Pons (tissue), 1 donor: ENCODE measurements around the gene WDPCP.
"Not testable (repeated sequence)": the region's sequence is repeated elsewhere in the genome, so short reads cannot be mapped to it uniquely, and the experiment has no call there.

ENCODE experiments used
- DNase-seq: peaks from one replicate; pipeline ENCODE4 v3.0.0-alpha.2; 2016; ENCODE audit warnings: low spot score

WDPCP gene

DNA sequence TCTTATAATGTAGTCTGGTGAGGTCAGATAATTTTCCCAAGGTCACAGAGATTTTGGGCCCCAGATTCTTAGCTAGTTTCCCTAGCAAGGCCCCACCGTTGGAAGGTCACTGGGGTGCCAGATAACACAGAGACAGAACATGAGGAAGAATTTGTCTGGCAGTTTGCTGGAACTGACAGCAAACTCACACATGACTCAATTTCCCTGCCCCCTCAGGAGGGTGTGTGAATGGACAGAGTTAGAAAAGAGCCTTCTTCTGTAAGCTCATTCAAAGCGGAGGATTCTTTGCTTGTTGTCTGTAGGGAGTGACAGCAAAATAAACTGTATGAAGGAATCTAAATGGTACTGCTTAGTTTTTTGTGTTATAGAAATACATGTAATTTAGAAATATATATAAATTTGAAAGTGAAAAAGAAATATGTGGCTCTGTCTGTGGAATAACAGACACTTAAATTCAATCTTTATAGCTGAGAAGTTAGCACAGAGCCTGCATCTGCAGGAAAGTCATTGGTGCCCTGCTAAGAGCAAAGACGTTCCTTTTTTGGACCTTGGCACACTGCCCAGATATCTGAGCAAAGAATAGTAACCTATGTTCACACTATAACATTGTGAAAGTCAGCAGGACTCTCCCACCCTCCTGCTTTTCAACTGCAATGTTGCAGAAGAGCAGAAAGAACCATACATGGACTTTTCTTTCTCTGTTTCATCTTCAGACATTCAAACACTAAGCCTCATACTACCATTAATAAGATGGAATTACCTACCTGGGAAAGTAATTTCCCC, 2.5 kb upstream of the WDPCP start:
- DNase-seq: no peak

DNA sequence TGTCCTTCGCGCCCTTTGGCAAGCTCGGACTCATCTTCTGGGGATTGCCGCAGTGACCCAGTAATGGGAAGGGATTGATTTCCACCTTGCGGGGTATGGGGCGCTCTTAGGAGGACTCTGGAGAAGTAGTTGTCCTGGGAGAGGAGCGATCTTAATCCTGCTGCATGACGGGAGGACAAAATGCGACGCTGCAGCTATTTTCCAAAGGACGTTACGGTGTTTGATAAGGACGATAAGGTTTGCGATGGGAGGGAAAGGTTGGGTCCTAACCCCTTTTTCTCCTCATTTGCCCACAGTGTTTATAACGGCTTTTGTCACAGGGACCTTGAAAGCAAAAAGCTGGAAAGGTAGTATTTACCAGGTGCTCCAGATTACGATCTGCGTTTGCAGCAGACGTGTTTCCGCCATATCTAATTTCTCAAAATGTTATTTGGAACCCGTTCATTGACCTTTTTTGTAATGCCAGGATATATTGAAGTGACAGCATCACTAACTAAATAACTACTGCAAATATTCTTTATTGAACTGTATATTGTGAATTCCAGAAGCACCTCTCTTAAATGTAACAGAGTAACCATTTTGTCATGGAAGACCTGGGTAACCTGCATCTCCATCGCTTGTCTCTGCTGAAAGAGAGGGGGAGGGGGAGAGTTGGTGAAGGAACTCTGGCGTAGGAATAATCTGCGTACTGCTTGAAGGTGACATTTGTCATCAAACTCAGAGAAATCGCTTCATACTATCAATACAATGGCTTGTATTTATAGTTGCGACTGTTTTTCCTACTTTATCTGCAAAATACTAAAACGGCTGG, 1.1 kb upstream of the WDPCP start:
- DNase-seq: no peak

GRCh38 chr2:63587814-63588384, 378 bp downstream of the WDPCP start:
- no peak for DNase-seq

GRCh38 chr2:63582873-63583272, 5.4 kb downstream of the WDPCP start:
- DNase-seq: no peak

DNA sequence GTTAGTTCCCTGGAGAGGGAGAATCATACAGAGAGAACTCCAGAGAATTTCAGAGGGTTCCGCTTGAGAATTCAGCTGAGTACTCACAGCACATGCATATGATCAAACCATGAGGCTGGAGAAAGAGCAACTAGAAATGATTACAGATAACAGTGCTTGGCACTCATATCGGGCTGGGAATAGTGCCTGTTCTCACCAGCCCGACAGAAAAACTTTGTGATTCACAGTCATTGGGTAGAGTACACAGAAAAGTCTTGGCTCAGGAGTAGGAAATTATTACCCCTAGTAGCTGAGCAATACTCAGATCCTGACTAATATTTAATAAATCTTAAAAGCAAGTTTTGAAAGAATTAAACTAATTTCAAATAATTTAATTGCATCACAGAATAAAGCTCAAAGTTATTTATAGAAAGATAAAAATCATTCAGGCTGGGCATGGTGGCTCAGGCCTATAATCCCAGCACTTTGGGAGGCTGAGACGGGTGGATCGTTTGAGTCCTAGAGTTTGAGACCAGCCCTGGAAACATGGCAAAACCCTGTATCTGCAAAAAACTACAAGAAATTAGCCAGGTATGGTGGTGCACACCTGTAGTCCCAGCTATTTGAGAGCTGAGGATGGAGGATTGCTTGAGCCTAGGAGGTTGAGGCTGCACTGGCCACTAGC, 6.8 kb downstream of the WDPCP start:
- DNase-seq: peak; percentile 65

DNA sequence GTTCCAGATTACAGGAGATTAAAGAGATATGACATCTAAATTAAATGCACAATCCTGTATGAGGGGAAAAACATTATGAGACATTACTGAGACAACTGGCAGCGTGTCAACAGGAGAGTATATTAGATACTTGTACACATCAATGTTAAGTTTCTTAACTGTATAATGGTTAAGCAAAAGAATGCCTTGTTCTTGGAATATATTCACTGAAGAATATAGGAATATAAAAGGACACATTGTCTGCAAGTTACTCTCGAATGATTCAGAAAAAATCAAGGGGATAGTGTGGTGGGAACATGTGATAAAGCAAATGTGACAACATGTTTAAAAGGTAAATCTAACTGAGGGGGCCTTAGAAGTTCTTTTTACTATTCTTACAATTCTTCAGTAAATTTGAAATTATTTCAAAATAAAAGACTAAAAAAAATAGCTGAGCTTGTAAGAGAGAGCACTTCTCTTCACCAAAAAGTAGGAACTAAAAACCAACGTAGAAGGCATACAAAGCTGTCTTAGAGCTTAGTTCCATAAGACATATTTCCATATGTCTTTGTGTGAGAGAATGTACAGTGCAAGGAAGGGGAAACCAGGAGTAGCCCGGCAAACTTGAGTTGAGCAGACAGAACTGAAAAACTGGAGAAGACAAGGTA, 7.5 kb downstream of the WDPCP start:
- no peak for DNase-seq

DNA sequence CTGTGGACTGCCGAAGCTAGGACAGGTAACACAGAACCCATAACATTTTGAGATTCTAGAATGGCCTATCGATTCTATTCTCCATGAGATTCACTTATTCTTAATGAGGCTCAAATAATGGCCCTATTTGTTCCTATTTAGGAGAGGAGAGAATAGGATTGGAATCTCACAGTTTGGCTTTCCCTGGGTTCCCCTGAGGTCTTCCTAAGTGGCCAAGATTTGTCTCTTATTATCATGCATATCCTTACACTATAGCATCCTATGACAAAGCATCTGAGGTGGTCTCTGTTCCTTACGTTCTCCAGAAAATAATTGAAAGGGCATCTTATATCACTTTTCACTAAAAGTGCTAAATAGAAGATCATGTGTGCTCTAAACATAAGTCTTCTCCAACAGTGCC, 9.5 kb downstream of the WDPCP start:
- DNase-seq: no peak

GRCh38 chr2:63576546-63576945, 11.7 kb downstream of the WDPCP start:
- no peak for DNase-seq

DNA sequence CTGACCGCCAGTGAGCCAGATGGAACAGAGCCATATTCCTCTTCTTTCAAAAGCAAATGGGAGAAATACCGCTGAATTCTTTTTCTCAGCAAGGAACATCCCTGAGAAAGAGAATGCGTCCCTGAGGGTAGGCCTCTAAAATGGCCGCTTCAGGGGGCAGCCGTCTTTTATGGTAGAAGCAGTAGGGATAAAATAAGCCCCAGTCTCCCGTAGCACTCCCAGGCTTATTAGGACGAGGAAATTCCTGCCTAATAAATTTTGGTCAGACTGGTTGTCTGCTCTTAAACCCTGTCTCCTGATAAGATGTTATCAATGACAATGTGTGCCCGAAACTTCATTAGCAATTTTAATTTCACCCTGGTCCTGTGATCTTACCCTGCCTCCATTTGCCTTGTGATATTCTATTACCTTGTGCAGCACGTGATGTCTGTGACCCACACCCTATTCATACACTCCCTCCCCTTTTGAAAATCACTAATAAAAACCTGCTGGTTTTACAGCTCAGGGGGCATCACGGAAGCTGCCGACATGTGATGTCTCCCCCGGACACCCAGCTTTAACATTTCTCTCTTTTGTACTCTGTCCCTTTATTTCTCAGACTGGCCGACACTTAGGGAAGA, 14.4 kb downstream of the WDPCP start:
- DNase-seq: not testable (repeated sequence)

GRCh38 chr2:63573026-63573425, 15.3 kb downstream of the WDPCP start:
- not testable (repeated sequence) for DNase-seq

GRCh38 chr2:63572001-63572400, 16.3 kb downstream of the WDPCP start:
- DNase-seq: no peak

DNA sequence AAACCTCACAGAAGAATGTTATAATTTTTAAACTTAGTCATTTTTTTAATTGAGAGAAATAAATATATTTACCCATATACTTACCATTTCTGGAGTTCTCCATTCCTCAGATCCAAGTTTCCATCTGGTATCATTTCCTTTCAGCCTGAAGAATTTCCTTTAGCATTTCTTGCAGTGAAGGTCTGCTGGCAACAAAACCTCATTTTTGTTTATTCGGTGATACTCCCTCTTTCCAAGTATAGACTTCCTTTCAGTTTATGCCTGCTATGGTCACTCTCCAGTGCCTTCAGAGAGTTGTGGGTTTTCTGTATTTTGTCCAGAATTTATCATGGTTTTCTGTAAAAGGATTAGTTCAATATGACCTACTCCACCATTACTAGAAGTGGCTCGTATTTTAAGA, 17.0 kb downstream of the WDPCP start:
- no peak for DNase-seq

DNA sequence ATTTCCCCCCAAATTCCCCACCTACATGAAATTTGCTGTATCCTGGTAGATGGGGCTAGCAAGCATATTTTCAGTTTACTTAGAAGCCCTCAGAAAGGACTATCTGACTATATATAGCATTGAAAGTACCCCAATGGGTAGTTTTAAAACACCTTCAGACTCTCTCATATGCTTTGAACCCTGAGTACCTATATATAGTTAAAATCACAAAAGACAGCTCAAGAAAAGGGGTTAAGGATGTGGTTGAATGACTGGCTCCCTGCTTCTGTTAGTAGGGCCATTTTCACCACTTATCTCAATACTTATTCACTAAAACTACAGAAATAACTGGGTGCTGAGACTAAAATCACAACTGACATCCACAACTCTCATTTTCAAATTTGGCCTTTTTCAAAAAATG, 18.5 kb downstream of the WDPCP start:
- no peak for DNase-seq

GRCh38 chr2:63562751-63563150, 25.5 kb downstream of the WDPCP start:
- no peak for DNase-seq

DNA sequence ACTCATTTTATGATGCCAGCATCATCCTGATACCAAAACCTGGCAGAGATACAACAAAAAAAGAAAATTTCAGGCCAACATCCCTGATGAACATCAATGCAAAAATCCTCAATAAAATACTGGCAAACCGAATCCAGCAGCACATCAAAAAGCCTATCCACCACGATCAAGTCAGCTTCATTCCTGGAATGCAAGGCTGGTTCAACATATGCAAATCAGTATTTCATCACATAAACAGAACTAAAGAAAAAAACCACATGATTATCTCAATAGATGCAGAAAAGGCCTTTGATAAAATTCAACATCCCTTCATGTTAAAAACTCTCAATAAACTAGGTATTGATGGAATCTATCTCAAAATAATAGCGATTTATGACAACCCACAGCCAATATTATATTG, 29.4 kb downstream of the WDPCP start:
- DNase-seq: not testable (repeated sequence)

DNA sequence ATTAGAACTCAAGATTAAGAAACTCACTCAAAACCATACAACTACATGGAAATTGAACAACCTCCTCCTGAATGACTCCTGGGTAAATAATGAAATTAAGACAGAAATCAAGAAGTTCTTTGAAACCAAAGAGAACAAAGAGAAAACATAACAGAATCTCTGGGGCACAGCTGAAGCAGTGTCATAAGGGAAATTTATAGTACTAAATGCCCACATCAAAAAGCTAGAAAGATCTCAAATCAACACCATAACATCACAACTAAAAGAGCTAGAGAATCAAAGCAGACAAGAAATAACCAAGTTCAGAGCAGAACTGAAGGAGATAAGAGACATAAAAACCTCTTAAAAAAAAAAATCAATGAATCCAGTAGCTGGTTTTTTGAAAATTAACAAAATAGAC, 30.5 kb downstream of the WDPCP start:
- DNase-seq: not testable (repeated sequence)

- DNase-seq: no peak
Observed at GRCh38 chr2:63555931-63556330, 32.3 kb downstream of the WDPCP start.

DNA sequence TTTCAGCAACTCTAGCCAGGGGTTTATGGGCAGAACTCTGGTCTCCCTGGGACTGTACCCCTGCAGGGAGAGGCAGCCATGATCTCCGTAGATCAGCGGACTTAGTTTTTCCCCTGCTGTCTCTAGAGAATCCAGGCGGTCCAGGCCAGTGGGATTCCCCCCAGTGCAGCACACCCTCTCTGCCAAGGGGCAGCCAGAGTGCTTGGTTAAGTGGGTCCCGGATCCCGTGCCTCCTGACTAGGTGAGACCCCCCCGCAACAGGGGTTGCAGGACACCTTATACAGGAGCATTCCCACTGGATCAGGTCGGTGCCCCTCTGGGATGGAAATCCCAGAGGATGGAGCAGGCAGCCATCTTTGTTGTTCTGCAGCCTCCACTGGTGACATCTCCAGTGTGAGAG, 33.0 kb downstream of the WDPCP start:
- no peak for DNase-seq

GRCh38 chr2:63553049-63553448, 35.2 kb downstream of the WDPCP start:
- no peak for DNase-seq

- no peak for DNase-seq
Observed at GRCh38 chr2:63545023-63545422, 43.3 kb downstream of the WDPCP start.

GRCh38 chr2:63544017-63544627, 44.2 kb downstream of the WDPCP start:
- DNase-seq: no peak
